NCI-H2107 (cell line): ENCODE measurements around the gene C1QL2.

ENCODE experiments used
- DNase-seq: peaks from one replicate; lab custom pipeline; 2025; lab: John Stamatoyannopoulos, UW

Gene C1QL2

DNA sequence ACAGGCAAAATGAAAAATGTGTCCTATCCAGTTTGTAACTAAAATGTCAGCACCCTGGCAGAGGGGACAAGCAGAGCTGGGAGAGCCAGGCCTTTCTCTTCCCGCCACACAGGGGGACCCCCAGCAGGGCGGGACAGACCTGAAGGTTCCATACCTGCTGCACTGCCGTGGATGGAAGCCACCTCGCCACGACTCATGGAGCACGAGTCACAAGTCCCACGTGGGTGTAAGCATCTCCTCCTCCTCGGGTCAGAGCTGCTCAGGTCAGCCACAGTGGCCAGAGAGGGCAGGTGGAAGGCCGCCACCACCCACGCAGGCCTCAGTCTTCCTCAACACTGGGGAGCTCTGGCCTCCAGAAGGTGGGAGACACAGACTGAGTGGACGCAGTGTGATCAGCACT, 21.0 kb downstream of the C1QL2 start:
- DNase-seq = no peak

DNA sequence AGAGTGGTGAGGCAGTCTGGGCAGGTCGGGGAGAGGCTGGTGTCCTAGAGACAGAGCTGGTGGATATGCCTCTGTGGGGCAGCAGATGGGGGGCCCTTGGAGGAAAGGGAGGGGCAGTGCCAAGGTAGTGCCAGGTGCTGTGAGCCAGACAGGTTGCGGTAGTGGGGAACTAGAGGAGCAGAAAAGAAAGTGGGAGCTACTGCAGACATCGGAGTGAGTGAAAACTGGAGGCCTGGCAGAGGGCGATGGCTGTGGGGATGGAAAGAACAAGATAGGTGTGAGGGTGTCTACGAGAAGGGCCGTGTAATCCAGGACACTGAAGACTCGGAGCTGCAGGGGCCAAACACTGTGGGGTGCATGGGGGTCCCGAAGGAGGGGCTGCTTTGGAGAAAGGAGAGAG, 21.7 kb downstream of the C1QL2 start:
- no peak for DNase-seq

DNA sequence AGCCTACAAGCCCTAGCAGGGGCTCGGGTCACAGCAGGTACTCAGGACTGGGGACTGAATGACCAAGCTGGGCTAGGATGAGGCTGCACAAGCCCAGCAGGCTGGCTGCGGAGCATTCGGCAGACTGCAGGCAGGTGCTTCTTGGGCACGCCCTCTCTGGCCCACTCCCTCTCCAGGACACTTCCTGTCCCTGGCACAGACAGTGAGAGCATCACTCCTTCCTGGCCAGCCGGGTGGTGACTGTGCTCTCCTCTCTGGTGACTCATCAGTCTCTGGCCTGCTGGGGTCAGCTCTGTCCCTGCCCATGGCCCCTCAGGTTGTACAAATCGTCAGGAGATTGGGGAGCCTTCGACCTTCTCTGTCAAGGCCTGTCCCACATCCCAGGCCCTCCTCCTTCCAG, 22.5 kb downstream of the C1QL2 start:
- DNase-seq = no peak

- DNase-seq = no peak
These were observed 23.8 kb downstream of the C1QL2 start for GRCh38 chr2:119134775-119135174.

DNA sequence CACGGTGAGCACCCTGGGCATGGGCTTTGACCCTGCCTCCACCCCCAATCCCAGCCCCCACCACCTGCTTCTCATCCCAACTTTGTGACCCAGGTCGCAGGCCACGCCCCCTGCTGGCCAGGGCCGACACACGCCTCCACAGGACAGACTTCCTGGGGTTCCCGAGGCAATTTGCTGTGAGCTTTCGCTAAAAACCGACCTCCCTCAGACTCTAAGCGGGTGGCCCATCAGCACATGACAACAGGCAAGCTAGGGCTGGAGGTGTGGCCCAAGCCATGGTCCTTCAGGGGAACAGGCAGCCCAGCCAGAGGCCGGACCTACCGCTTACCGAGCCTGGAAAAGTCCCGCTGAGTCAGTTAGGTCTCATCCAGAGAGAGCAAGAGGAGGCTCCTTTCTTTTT, 31.9 kb downstream of the C1QL2 start:
- no peak for DNase-seq

GRCh38 chr2:119123389-119123788, 35.2 kb downstream of the C1QL2 start:
- no peak for DNase-seq

DNA sequence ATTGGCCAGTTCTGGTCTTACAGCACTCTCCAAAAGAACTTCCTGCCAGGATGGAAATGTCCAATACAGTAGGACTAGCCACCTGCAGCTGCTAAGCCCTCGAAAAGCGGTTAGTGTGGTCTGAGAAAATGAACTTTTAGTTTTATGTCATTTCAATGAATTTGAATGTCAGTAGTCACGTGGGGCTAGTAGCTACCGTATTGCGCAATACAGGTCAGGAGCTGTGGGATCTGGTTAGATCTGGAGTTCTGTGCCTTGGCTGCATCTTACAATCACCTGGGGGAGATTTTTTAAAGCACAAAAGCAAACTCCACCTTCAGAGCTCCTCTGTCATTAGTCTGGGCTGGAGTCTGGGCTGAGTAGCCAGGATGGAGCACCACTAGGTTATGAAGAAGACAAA, 35.9 kb downstream of the C1QL2 start:
- DNase-seq = no peak

DNA sequence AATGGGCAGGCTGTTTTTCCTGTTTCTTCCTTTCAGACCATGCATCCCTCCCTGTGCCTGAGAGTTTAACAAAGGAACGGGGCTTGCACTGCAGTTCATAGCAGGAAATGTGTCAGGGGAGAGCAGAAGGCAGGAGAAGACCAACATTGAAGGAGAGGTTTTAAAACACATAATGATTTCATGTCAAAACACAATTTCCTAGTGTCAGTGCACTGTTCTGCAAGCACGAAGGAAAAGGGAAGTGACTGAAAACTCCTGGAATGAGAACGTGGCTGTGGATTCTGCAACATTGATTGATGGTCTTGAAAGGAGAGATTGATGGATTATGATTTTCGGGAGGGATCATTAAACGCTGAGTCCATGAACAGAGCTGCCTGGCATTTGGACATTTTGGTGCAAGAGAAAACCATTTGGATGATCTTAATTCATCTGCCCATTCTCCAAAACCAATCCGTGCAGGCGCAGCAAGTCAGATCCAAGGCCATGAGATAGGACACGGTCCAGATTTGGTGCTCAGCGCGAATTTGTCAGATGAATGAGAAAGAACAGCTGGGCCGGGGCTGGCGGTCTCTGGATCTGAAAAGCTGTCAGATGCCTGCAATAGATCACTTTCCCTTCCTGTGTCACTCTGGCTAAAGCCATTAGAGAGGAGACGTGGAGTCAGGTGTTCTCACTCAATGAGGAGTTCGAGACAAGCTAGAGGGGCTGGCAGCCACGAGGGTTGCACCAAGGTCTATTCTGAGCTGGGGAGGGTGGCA, 38.4 kb downstream of the C1QL2 start:
- DNase-seq = no peak

- DNase-seq = no peak
These were observed 39.3 kb downstream of the C1QL2 start for GRCh38 chr2:119119076-119119785.

DNA sequence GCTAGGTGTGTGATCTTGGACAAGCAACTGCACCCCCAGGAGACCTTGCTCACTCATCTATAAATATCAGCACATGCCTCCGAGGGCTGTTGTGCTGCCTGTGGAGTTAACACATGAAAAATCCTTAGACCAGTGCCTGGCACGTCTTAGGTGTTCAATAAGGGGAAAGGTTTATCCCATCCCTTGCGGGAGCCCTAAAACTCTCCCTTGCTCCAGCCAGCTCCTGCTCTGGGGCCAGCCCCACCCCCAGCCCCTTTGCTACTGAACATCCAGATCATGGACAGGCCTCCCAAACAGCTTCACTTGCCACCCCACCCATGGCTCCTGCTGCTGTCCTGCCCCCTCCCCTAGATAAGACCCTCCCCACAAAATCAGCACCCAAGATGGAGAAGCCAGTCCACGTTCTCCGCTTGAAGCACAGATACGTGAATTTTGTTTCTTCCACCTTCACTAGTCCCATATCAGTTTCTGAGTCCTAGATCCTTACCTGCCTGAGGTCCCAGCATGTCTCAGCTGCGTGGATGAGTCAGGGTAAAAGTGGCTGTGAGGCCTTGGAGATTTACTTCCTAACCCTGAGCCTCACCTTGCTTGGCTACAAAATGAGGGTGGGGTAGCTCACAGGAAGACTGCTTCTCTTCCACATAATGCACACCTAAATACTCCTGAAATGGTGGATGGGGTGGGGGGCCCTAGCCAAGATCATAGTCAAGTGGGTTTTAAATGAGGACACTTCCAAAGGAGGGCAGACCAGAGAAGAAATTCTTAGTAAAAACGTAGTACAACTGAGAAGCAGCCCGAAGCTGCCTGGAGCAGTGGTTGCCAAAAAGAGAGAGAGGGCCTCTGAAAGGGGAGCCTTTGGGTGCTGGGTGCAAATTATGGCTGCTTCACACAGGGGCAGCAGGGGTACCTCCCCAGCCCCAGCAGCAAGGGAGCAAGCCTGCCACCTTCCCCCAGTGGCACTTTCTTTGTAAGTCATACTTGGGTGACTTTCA, 40.4 kb downstream of the C1QL2 start:
- DNase-seq = no peak

GRCh38 chr2:119117408-119117807, 41.1 kb downstream of the C1QL2 start:
- DNase-seq = no peak

GRCh38 chr2:119116411-119117295, 41.9 kb downstream of the C1QL2 start:
- no peak for DNase-seq

GRCh38 chr2:119114266-119114665, 44.3 kb downstream of the C1QL2 start:
- no peak for DNase-seq

DNA sequence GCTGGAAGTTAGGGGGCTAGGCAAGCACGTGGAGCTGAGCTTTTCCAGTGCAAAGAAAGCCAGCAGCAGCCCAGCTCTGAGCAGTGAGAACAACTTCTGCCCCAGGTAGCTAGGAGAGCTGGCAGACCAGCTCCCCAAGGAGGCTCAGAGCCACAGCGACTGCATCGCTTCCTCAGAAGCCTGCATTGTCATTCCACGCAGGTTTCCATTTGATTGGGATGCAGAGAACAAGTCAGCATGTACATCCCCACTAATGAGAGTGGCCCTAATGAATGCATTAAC, 45.1 kb downstream of the C1QL2 start:
- DNase-seq = no peak

- DNase-seq = no peak
These were observed 45.6 kb downstream of the C1QL2 start for GRCh38 chr2:119112770-119113488.

GRCh38 chr2:119112230-119112629, 46.3 kb downstream of the C1QL2 start:
- no peak for DNase-seq

DNA sequence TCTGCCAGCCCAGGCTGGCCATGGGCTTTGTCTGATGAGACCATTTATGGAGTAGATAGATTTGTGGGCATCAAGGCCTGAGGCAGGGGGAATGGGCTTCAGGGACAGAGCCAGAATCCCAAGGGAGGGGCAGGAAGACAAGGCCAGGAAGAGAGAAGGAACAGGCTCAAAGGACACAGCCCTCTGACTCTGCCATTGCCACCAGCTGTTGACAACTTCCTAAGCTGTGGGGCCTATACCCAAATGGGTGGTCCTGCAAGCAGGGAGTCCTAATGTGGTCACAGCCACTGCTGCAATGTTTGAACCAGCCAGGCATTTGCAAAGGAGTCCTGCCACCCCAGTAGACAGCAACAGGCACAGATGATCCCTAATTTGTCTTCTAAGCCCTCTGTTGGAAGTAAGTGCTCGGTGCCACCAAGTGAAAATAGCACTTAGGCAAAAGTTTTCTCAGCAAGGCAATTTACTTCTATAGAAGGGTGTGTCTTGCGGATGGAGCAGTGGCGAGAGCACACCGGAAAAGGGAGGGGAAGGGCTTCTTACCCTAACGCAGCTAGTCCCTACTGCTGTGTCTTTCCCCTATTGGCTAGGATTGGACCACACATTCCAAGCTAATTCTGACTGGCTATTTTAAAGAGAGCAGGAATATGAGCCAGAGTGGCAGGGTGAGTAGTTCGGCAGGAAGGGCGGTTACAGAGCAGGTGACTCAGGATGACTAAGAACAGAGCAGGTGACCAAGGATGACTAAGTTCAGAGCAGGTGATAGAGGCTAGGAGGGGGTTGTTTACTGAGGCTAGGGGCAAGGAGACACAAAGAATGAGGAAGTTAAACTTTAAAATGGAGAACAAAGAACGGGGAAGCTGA, 47.2 kb downstream of the C1QL2 start:
- no peak for DNase-seq

DNA sequence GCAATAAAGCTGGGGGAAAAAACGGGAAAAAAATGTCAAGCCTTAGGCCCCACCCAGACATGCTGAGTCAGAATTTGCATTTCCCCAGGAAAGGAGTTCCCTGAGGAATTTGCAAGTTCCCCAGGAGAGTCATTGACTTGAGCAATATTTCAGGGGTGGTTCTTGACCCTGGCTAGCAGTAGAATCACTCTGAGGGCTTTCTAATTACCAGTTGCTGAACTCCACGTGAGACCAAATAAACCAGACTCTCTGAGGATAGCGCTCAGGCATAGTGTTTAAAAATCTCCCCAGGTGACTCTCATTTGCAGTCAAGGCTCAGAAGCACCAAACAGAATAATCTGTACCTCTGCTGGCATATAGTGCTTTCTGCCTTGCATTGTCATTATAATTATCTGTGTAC, 48.7 kb downstream of the C1QL2 start:
- DNase-seq = no peak

DNA sequence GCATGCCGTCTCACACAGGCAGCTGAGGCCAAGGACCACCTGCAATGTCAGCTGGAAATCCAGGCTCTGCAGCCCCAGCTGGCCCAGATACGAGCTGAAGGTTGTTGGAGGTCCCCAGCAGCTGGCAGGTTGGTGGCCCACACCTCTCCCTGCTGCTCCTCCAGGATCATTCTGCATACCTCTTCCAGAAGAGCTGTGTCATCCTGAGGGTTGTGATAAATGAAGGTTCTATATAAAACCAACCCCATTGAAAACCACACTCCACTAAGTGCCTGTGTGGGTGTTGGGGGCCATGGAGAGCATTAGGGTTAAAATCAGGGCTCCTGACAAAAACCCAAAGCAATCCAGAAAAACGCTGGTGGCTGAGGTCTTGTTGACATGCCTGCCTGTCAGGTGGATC, 50.4 kb downstream of the C1QL2 start:
- DNase-seq = no peak

GRCh38 chr2:119106301-119106897, 52.2 kb downstream of the C1QL2 start:
- no peak for DNase-seq
